NCI-H1417 treated with DMSO at 0.1 percent for 48 hours (cell line): ENCODE measurements around the gene AGAP3.

ENCODE experiments used
- DNase-seq: peaks from one replicate; lab custom pipeline; 2025; lab: John Stamatoyannopoulos, UW

Gene AGAP3

DNA sequence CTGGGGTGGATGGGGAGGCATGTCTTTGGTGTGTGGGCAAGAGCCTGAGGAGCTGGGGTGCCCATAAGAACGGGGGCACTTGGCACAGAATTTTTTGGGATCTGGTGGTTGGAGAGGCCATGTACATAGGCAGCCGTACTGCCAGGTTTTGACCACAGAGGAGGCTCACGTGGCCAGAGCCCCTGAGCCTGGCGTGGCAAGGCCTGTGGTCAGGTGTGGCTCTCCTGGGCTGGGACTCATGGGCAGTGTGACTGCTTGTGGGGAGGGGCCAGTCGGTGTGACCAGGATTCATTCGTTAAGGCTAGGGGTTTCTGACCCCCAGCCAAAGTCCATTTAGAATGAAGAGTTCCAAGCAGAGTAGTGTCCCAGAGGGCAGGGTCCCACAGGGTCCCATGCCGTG, 38.2 kb downstream of the AGAP3 start:
- no peak for DNase-seq

DNA sequence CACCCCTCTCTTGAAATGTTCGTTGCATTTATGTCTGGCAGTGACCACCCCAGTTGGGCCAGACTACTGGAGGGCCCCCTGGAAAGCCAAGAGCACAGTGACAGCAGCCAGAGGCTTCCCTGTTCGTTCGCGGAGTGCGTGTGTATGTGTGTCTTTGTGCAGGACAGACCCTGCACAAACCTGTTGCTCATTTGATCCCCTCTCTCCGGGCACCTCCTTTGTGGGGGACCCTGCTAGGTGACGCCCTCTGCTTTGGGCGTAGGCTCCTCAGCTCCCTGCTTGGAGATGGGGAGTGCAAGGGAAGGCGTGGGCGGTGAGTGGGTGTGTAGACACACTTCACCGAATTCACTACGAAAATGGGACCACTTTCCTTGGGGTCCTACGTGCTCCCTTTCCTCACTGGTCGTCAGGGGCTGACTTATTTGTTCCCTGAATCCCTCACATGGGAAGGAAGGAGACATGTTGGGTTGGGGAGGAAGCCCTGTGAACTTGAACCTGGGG, 38.7 kb downstream of the AGAP3 start:
- DNase-seq = no peak

DNA sequence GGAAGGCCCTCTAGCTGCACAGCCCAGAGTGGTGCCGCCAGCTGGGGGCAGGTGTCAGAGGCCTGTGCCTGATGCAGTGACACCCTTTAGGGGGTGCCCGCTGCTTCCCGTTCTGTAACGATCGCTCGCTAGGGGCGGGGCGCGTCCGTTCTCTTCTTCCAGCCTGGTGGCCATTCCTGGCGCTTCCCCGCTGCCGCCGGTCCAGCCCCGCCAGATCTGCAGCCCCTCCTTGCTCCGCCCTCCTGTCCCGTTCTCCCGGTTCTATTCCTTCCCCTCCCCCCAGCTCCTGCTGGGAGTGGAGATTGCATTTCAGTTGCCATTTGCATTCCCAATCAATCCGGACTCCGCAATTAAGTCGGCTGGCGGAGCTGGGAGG, 39.2 kb downstream of the AGAP3 start:
- DNase-seq = no peak

DNA sequence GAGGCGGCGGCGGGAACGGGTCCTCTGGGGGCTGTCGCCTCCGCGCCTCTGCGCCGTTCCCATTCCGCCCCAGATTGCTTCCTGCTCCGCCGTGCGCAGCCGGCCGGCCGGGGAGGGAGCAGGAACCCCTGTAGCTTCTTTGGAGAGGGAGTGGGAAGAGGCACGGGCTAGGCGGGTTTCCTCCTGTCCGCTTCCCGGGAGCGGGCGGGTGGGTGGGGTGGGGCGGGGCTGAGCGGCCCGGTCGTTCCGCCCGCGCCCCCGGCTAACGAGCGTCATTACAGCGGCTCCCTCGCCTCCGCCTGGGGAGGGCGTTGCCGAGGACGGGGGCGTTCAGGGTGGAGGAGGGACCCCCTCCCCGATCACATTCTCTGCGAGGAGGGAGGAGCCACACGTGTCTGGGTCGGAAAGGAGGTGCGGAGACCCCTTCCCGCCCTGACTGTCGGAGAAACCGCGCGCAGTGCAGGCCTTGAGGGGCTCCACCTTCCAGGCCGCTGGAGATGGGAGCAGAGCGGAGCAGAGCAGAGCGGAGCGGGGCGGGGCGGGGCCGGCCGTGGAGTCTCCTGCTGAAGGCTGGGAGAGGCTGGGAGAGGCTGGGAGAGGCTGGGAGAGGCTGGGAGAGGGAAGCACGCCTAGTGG, 39.7 kb downstream of the AGAP3 start:
- DNase-seq = no peak

DNA sequence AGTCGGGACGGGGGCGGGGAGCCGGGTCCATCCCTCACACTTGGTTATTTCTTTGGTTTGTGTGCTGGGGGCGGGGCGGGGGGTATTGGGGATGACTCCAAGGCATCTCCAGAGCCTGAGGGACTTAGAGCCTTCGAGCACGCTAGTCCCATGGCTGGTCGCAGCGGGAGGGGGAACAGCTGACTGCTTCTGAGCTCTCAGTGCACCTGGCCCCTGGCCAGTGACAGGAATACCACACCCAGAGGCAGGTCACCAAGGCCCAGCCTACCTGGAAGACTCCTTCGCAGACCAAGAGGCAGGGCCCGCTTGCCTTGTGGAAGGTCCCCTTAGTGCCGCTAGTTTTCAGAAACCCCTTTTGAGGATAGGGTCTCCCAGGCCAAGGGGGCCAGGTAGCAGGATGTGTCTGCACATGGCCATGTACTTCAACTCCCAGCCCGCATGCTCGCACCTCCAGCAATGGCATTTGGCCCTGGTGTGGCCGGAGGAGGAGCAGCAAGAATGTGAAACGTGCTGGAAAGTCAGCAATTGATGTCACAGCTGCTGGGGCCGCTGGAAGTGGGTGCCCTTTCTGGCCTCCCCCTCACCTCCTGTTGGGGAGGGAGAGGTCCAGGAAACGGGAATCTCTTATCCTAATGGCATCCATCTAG, 40.3 kb downstream of the AGAP3 start:
- DNase-seq = no peak

DNA sequence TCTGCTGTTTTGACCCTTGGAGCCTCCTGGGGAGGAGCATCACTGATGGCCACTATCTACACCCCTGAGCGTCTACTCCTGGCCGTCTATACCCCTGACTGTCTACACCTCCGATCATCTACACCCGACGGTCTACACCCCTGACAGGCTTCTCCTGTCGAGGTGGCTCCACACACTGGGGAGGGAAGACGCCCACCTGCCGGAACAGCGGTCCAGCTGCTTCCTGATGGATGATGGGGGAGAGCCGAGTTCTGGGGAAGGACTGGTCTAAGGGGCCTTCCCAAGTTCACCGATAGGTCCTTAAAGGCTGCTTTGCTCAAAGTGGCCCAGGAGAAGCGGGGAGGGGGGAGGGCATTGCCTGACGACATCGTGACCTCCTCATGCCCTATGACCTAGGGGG, 41.9 kb downstream of the AGAP3 start:
- no peak for DNase-seq

DNA sequence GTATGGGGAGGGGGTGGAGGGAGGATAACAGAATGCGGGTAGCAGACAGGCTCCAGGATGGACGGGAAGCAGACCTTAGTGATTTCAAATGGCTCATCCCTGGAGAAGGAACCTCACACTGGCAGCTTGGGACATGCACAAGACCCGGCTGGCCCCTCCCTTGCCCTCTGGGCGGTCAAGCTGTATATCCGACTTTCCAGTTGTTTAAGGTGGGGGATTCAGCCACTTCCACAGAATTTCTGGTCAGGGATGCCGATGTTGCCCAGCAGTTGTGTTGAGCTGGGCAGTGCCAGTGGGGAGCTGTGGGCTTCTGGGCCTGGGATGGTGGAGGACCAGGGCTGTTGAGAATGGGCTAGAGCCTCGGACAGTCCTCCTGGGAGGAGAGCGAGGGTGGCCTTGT, 42.4 kb downstream of the AGAP3 start:
- DNase-seq = no peak

DNA sequence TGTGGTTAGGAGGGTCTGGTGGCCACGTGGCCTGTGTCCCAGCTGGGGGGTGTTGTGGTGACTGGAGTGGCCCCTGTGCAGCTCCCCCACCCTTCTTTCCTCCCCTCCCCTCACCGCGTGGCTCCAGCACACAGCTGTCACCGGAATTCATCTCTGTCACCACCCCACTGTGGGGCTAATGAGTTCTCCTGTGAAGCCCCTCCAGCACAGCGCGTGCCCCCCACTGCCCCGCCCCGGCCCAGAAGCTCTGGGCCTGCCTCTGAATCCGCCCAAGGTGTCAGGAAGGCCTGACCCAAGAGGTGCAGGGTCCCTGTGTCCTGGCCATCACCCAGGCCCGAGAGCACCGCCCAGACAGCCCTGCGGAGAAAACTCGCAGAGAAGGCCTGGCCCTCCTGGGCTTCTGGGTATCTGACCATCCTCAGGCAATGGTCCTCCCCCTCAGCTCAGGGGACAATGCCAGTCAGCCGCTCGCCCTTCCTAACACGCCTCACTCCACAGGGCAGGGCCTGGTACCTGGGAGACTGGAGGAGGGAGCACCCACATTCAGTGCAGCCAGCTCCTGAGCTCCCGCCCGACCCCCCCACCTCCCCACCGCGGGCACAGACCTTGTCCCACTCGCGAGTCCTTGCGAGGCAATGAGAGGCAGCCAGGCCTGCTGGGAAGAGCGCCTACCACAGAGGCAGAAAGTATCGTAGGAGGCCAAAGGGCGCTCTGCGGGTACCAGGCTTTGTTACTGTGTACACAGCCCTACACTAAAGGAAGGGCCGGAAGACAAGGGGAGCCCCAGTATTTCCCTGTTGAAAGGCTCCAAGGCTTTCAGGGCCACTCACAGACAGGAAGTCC, 43.1 kb downstream of the AGAP3 start:
- no peak for DNase-seq

DNA sequence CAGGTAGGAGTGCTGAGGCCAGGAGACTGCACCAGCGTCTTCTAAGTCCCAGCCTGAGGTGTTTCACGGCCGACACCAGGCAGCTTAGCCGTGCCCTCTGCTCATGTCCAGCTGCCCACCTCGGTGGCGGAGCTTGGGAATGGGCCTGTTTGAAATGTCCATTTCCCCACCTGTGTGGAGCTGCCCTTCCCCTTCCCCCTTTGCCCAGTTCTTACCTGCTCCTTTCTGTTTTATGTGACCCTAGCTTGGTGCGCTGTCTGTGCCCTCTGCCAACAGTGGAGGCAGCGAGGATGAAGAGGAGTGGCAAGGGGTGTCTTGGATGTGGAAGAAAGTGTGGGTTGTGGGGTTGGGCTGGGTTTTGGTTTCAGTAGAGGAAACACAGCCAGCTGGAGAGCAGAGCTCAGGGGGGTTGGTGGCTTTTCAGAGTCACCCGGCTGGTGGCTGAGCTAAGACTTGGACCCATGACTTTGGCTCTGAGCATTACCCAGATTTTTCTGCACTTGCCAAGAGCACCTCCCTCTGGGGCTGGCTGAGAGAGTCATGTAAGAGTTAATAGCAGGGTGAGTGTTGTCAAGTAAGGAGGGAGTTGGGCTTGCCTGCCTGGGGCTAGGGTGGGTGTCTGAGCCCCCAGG, 43.8 kb downstream of the AGAP3 start:
- no peak for DNase-seq

DNA sequence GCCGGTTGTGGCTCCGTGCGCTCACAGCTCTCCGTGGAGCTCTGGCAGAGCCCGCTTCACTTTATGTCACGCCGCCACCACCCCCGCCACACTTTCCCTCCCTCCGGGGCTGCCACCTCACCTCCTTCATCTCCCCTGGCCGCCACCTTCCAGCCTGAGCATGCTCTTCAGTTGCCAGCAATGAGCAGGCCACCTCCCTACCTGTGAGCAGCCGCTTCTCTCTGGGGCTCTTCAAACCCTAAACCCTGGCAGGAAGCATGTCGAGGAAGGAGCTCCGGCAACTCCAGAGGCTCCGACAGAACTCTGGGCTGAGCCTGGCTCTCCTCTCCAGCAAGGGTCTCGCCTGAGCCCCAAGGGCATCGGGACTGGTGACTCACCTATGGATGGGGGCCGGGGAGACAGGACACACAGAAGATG, 44.5 kb downstream of the AGAP3 start:
- DNase-seq = no peak

DNA sequence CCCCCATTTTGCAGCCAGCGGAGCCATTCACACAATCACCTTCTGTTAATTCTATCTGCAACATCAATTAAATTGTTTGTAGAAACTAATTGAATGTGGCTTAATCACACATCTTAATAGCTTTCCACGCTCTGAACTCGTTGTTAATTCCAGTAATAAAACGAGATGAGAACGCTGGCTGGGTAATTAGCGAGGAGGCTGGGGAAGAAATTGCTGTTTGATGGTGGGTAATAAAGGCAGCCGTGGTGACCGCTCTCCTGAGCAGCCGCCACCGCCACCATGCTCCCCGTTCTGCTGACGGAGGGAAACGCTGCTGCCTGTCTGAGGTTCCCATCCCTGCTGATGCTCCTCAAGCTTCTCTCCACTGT, 44.9 kb downstream of the AGAP3 start:
- no peak for DNase-seq

DNA sequence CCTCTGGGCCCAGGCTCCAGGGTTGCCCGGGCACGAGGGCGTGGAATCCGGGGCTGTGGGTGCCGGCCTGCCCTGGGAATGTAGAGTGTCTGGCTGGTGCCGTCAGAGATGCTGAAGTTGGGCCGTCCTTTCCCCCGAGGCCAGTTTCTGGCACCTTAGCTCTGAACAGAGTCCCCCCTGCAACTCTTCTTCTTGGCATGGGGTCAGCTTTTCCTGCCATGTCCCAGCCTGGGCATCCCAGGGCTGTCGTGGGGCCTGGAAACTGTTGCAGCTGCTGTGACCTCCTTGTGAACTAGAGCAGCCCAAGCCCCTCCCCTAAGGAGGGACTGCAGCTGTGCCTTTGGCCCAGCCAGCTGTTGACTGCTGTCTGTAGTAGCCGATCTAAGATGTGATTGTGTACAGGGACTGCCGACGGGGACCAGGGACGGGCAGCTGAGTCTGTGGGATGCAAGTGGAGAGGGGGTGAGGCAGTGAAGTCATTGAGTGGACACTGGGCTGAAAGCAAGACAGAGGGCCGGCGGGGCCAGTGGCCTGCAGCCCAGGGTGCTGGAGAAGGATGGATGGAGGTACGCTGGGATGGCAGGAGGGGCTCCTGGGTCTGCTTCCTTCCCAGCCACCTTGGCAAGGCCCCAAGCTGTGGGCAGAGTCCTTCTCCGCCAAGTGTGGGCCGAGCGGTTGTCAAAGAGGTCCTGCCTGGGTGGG, 45.5 kb downstream of the AGAP3 start:
- DNase-seq = no peak

DNA sequence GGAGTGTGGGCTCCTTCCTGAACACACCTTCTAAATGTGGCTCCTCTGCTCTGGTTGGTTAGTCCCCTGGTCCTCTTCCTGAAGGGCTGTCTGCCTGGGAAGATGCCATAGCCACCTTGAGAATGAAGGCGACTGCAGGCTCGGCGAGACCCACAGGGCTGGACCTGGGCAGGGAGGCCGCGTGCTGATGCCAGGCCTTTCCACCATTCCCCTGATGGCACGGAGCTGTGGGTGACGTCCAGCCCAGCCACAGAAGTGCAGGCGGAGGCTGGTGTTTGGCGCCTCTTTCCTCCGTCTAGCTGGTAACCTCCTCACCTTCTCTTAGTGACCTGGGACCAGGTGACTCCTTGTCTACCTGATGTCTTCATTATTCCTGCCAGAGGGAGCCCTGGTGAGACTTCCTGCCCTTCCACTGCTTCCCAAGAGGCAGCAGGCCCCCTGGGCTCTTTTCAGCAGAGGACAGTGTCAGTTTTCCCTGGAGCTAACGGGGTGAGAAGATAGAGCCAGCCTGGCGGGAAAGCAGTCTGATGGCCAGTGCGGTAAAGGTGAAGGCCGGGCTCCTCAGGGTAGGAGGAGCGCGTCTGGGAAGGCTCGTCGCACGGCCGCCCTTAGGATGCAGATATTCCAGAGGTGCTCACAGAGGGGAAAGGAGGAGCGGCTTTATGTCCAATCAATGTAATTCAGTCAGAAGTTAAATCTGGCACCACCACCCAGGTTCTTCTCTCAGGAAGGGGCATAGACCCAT, 46.4 kb downstream of the AGAP3 start:
- no peak for DNase-seq

DNA sequence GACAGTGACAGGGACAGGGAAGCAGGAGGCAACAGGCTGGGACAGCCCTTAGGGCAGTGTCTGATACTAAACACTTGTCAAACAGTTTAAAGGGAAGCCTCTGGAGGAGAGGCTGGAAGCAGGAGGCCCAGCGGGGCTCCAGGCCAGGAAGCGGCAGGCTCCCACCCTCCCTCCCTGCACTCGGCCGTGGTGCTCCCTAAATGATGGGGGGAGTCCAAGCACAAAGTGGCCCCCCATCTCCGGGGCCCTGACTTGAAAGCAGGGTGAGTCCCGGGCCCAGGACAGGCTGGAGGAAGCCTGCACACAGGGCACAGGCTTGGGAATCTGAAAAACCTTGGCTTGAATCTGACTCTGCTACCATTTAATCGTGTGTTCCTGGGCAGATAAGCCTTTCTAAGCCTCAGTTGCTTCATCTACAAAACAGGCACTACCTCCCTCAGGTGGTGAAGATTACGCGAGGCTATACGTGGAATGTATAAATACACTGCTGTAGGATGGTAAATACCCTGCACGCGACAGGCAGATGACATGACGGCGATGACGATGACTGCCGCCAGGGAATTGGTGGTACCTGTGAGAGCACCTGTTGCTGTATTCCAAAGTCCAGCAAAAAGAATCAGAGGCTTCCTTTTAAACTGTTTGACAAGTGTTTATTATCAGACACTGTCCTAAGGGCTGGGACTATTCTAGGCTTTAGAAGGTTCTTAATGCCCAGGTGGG, 47.2 kb downstream of the AGAP3 start:
- no peak for DNase-seq

DNA sequence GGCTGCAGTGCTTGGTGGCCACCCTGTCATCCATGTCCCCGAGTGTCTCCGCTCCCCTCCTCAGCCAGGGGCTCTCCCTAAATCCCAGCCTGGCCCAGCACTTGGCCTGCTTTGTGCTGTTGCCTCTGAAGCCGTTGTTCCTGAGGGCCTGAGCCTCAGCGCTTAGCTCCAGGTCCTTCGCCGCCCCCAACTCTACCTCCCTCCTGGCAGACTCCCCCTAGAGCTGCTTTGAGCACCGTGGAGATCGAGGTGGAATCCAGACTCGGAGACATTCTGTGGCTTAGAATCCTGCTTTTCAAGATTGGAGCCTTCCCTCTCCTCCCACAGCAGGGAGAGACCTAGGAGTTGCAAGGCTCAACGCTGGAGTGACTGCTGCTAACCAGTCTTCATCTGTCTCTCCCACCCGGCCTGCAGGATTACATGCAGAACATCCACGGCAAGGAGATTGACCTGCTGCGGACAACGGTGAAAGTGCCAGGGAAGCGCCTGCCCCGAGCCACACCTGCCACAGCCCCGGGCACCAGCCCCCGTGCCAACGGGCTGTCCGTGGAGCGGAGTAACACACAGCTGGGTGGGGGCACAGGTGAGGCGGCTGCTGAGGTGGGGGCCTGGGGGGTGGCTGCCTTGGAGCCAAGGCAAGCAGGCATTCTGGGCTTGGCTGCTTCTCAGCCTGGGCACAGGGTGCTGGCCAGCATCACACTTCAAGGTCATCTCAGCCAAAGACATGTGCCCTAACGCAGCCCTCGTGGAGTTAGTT, 47.9 kb downstream of the AGAP3 start:
- DNase-seq = no peak

DNA sequence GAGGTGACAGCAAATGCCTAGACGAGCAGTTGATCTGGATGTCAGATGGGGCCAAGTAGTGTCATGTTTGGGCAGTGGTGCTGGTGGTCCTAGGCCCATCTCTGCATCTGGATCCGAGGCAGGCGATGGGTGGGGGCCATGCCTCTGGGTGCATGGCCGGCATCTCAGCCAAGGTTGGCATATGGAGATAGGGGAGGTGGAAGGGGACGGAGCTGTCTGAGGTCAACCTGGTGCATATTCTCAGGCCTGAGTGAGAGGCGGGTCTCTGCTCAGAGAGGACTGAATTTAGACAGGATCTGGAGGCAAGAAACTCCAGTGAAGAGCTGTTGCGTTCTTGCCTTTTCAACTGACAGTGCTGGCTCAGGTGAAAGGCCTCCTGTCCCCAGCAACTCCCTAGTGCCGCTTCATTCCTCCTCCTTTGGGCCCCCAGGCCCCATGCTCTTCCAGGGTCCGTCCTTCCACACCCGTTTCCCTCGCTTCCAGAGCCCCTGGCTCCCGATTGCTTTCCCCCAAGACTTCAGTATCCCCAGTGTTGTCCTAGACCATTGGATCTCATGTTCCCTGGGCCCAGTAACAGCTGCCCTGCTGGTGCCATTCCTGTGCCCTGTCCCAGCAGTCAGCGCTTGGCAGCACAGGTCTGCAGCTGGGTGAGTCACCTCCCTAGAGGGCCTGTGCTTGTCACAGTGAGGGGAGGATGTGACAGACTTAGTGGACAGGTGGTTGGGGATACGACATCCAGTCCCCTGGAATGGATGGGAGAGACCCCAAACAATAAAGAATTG, 48.7 kb downstream of the AGAP3 start:
- DNase-seq = no peak

DNA sequence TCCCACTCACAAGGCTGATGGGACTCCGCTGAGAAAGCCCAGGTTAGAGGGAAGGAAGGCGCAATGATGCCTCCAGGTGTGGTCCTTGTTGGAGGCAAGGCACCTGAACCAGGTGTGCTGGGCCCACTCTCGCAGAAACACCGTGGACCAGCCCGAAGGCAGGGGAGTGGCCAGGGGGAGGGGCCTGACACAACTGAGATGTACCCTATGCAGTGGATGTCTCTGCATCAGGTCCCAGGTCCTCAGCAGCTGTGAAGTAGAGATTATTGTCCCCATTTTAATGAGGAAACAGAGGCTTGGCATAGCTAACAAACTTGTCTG, 49.2 kb downstream of the AGAP3 start:
- DNase-seq = no peak

DNA sequence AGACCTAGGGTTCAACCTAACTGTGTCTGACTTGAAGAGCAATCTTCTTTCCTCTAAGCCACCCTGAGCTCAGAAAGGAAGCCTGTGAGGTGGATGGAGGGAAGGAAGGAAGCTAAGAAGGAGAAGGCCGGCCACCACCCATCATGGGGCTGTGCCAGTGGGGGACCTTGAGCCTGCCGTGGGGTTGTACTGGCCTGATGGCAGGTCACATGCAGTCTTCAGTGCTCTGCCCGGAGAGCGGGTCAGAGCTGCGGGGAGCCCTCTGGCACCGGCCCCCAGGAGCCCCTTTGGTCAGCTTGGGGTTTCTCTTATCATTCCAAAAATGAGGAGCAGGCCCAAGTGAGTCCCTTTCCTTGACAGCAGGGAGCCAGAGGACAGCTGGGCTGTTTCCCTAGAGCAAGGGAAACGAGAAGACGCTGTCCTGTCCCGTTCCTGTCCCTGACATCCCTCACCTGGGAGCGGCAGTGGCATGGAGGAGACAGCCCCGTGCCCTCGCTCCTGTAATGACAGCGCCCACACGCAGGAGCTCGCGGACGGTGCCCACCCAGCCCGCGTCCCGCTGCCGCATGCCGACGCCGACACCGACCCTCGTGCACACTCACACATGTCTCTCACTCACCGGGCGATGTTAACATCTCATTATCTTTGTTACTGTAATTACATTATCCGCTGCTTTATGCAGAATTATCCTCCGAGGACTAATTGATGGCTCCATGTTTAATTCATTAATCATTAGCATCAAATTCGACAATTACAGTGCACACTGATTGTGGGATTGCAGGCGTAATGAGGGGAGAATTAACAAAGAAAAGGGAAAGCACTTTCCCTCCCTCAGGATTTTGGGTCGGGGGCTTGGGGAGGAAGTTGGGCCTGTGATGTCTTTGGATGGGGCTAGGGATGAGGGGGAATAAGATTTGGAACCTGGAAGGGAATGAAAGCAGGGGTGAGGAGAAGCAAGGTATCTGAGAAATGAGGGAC, 49.9 kb downstream of the AGAP3 start:
- no peak for DNase-seq
